Caco-2 (cell line): ENCODE results near the gene SPINK14. TPM values are rescaled to one million over a fixed set of nuclear protein-coding genes. Genes with fewer than 3 reads are reported as not detected.

Experiments used
- BruUV-seq: library from RNA; stranded (reverse); fragments of 400-500 nt; replicated peaks from 2 replicates; lab custom pipeline; 2021; lab: Mats Ljungman, UMichigan
- CTCF ChIA-PET: fragments of 300-600 bp; sonication (Branson Sonifier 250); formaldehyde crosslinking; loops from one replicate; lab custom pipeline; 2022; ENCODE audit warnings: antibody characterized with exemption; lab: Charles Lee
- POLR2A ChIA-PET: fragments of 300-600 bp; sonication (Branson Sonifier 250); formaldehyde crosslinking; loops from one replicate; lab custom pipeline; 2022; ENCODE audit warnings: antibody characterized with exemption; lab: Charles Lee
- DNase-seq, 2 experiments: peaks; one replicate each; pipeline versions ENCODE4 v3.0.0 to v3.0.0-alpha.2; 2020 to 2022
- H3K27me3 ChIP-seq: replicated peaks from 2 replicates; pipeline ENCODE4 v1.6.0; 2011; ENCODE audit warnings: low read length; ENCODE audit not compliant: control insufficient read depth, insufficient read depth
- H3K36me3 ChIP-seq: 2 replicates; pipeline ENCODE4 v1.5.1; 2011; ENCODE audit warnings: low read length; ENCODE audit not compliant: control insufficient read depth, insufficient read depth
- H3K4me1 ChIP-seq: fragments of 250-450 bp; sonication (Bioruptor Pico); 2 replicates; pipeline ENCODE4 v1.5.1; 2020; ENCODE audit warnings: mild to moderate bottlenecking
- H3K4me3 ChIP-seq: 2 replicates; pipeline ENCODE4 v1.5.1; 2011; ENCODE audit warnings: low read depth, mild to moderate bottlenecking, control low read depth, low read length
- H3K9me3 ChIP-seq: fragments of 250-450 bp; sonication (Bioruptor Pico); 2 replicates; pipeline ENCODE4 v1.5.1; 2020; ENCODE audit warnings: mild to moderate bottlenecking, moderate library complexity
- H3K27ac Mint-ChIP-seq: one replicate; pipeline ENCODE4 v1.8.0; 2022; ENCODE audit warnings: mixed read lengths; ENCODE audit not compliant: unreplicated experiment
- H3K27me3 Mint-ChIP-seq: one replicate; pipeline ENCODE4 v1.8.0; 2022; ENCODE audit warnings: mixed read lengths; ENCODE audit not compliant: insufficient read depth, unreplicated experiment
- H3K36me3 Mint-ChIP-seq: one replicate; pipeline ENCODE4 v1.8.0; 2022; ENCODE audit warnings: mild to moderate bottlenecking, mixed read lengths; ENCODE audit not compliant: insufficient read depth, unreplicated experiment
- H3K4me1 Mint-ChIP-seq: one replicate; pipeline ENCODE4 v1.8.0; 2022; ENCODE audit warnings: low read depth, mixed read lengths; ENCODE audit not compliant: unreplicated experiment
- H3K4me3 Mint-ChIP-seq: one replicate; pipeline ENCODE4 v1.8.0; 2022; ENCODE audit warnings: mild to moderate bottlenecking, moderate library complexity, mixed read lengths; ENCODE audit not compliant: unreplicated experiment
- H3K9me3 Mint-ChIP-seq: one replicate; pipeline ENCODE4 v1.8.0; 2022; ENCODE audit warnings: mixed read lengths; ENCODE audit not compliant: unreplicated experiment
- CTCF ChIP-seq, 2 experiments: fragments of 200-600 bp in 1 of 2; IDR thresholded peaks; 1 replicate in 1 of 2; 2 replicates in 1 of 2; pipeline versions ENCODE4 v1.5.1 to v1.8.0; 2011 to 2022; ENCODE audit warnings: antibody characterized with exemption in 1 of 2, control low read depth in 1 of 2, inconsistent platforms in 1 of 2, low read depth in 1 of 2, low read length in 1 of 2, mild to moderate bottlenecking in 1 of 2, moderate library complexity in 1 of 2; ENCODE audit not compliant: insufficient read depth in 1 of 2, severe bottlenecking in 1 of 2, unreplicated experiment in 1 of 2
- intact Hi-C: fragments of 100-400 bp; cut with micrococcal nuclease; formaldehyde crosslinking; loops from one replicate; pipeline ENCODE4 v1.10.0; 2022; ENCODE audit not compliant: unreplicated experiment
- total RNA-seq: library from RNA; stranded (reverse); gene quantifications from 2 replicates; pipeline ENCODE4 v1.2.3, GENCODE V29; 2022

SPINK14 gene
- total RNA-seq, 1 experiment from 2014 or later, result not detected

- Mint-ChIP-seq H3K27ac (no peak overlapping the region), H3K4me3 (no peak overlapping the region), H3K27me3 (no peaks in the 10 kb centered on the region), H3K9me3 (peaks cover 28% of the 10 kb centered on the region), H3K4me1 (no peaks in the 10 kb centered on the region), H3K36me3 (no peaks in the 10 kb centered on the region)
- ChIA-PET POLR2A (no interaction called here), CTCF (no interaction called here)
- Histone ChIP-seq H3K4me3 (no peak overlapping the region), H3K36me3 (no peaks in the 10 kb centered on the region), H3K4me1 (no peaks in the 10 kb centered on the region), H3K9me3 (no peaks in the 10 kb centered on the region), H3K27me3 (no peaks in the 10 kb centered on the region)
- intact Hi-C loops, result no loop called here
- BruUV-seq, result no TSS peak
- DNase-seq, result no peak
- TF ChIP-seq CTCF (IDR thresholded peaks at IDR 0.05; ENCODE audit: insufficient read depth in 1 of 2, low read depth in 1 of 2, low read length in 1 of 2, severe bottlenecking in 1 of 2, unreplicated experiment in 1 of 2), result no peak
Observed at GRCh38 chr5:148156609-148157008, 11.7 kb upstream of the SPINK14 start.

- intact Hi-C loops, result loop anchor here (2.0 kb wide), 1 partner anchor 15 kb away; no protein-coding TSS in a partner anchor
- DNase-seq, result no peak
- Mint-ChIP-seq H3K4me3 (no peak overlapping the region), H3K27me3 (no peaks in the 10 kb centered on the region), H3K27ac (no peak overlapping the region), H3K9me3 (peaks cover 21% of the 10 kb centered on the region), H3K4me1 (peaks cover 9% of the 10 kb centered on the region), H3K36me3 (no peaks in the 10 kb centered on the region)
- BruUV-seq, result no TSS peak
- ChIA-PET POLR2A (no interaction called here), CTCF (no interaction called here)
- no peaks in the 10 kb centered on the region for H3K36me3 ChIP-seq
- H3K4me1 ChIP-seq, result peaks cover 13% of the 10 kb centered on the region; the same call in 1 of the 2 replicates
- no peaks in the 10 kb centered on the region for H3K9me3 ChIP-seq
- H3K27me3 ChIP-seq, result no peaks in the 10 kb centered on the region
- no peak overlapping the region for H3K4me3 ChIP-seq
- TF ChIP-seq CTCF (IDR thresholded peaks at IDR 0.05; ENCODE audit: insufficient read depth in 1 of 2, low read depth in 1 of 2, low read length in 1 of 2, severe bottlenecking in 1 of 2, unreplicated experiment in 1 of 2), result no peak
Observed at GRCh38 chr5:148162038-148162437, 6.3 kb upstream of the SPINK14 start.

- H3K9me3 ChIP-seq, result no peaks in the 10 kb centered on the region
- DNase-seq, result peak in 1 of 2 experiments; percentile 3
- ChIA-PET POLR2A (no interaction called here), CTCF (no interaction called here)
- H3K4me1 Mint-ChIP-seq, result peaks cover 9% of the 10 kb centered on the region
- BruUV-seq, result no TSS peak
- intact Hi-C loops, result loop anchor here (2.0 kb wide), 1 partner anchor 17 kb away; no protein-coding TSS in a partner anchor
- H3K27me3 Mint-ChIP-seq, result no peaks in the 10 kb centered on the region
- no peak overlapping the region for H3K4me3 ChIP-seq
- H3K27me3 ChIP-seq, result no peaks in the 10 kb centered on the region
- H3K4me3 Mint-ChIP-seq, result no peak overlapping the region
- H3K9me3 Mint-ChIP-seq, result peaks cover 16% of the 10 kb centered on the region
- H3K36me3 Mint-ChIP-seq, result no peaks in the 10 kb centered on the region
- peaks cover 13% of the 10 kb centered on the region; the same call in 1 of the 2 replicates for H3K4me1 ChIP-seq
- no peak overlapping the region for H3K27ac Mint-ChIP-seq
- no peaks in the 10 kb centered on the region for H3K36me3 ChIP-seq
- TF ChIP-seq CTCF (IDR thresholded peaks at IDR 0.05; ENCODE audit: insufficient read depth in 1 of 2, low read depth in 1 of 2, low read length in 1 of 2, severe bottlenecking in 1 of 2, unreplicated experiment in 1 of 2), result no peak
Observed at GRCh38 chr5:148163345-148163744, 5.0 kb upstream of the SPINK14 start.
